ENCODE data around the gene ANKRD49. TPM values are rescaled to one million over a fixed set of nuclear protein-coding genes. Genes with fewer than 3 reads are reported as not detected.
A peak's percentile ranks its signal among the peaks of the same experiment; 100 is the strongest.

ANKRD49 gene
- polyA plus RNA-seq, 4 donors, result 23.9 to 31.9 (median 26.0) TPM

- DNase-seq (ENCODE audit: low read depth in 4 of 4, low spot score in 2 of 4), result no peak
Measured at GRCh38 chr11:94537031-94537600, 43.3 kb downstream of the ANKRD49 start.

GRCh38 chr11:94539420-94539819 is 45.6 kb downstream of the ANKRD49 start:
- DNase-seq (ENCODE audit: low read depth in 4 of 4, low spot score in 2 of 4), result no peak

GRCh38 chr11:94543695-94544645 is 50.2 kb downstream of the ANKRD49 start, which contains the start of gene FUT4:
Gene FUT4, plus strand, starts transcription at chr11:94543921. Its CDS starts 213 bp downstream, at chr11:94544134.
- peak; percentile 64 to 79 (median 68) for DNase-seq (ENCODE audit: low read depth in 4 of 4, low spot score in 2 of 4)

GRCh38 chr11:94544646-94545263 is 51.0 kb downstream of the ANKRD49 start:
- DNase-seq (ENCODE audit: low read depth in 4 of 4, low spot score in 2 of 4), result no peak

- no peak for DNase-seq (ENCODE audit: low read depth in 4 of 4, low spot score in 2 of 4)
Measured at GRCh38 chr11:94545264-94546161, 51.7 kb downstream of the ANKRD49 start.

GRCh38 chr11:94546162-94546470 is 52.3 kb downstream of the ANKRD49 start:
- no peak for DNase-seq (ENCODE audit: low read depth in 4 of 4, low spot score in 2 of 4)

GRCh38 chr11:94546886-94547285 is 53.1 kb downstream of the ANKRD49 start:
- no peak for DNase-seq (ENCODE audit: low read depth in 4 of 4, low spot score in 2 of 4)

GRCh38 chr11:94549146-94549545 is 55.4 kb downstream of the ANKRD49 start:
- DNase-seq (ENCODE audit: low read depth in 4 of 4, low spot score in 2 of 4), result no peak

Other genes with a start within 250 kb of the ANKRD49 start
- gene IZUMO1R, start 189.4 kb upstream of the ANKRD49 start, polyA plus RNA-seq (ENCODE audit: insufficient read length in 4 of 4), result under 1 TPM in 1 of 4 donors, not detected in 3; 0.22 TPM
- gene GPR83, start 92.6 kb upstream of the ANKRD49 start, polyA plus RNA-seq (ENCODE audit: insufficient read length in 4 of 4), result under 1 TPM; 0.54 to 0.92 (median 0.60) TPM
- 10 to 100 TPM; 21.9 to 33.6 (median 27.8) TPM for gene MRE11, start 140 bp upstream of the ANKRD49 start, polyA plus RNA-seq (ENCODE audit: insufficient read length in 4 of 4)
- gene C11orf97, start 18.5 kb downstream of the ANKRD49 start, polyA plus RNA-seq (ENCODE audit: insufficient read length in 4 of 4), result under 1 TPM in 1 of 4 donors, not detected in 3; 0.30 TPM
- gene FUT4, start 49.9 kb downstream of the ANKRD49 start, polyA plus RNA-seq (ENCODE audit: insufficient read length in 4 of 4), result 1 to 10 TPM; 5.5 to 6.0 (median 5.8) TPM
- gene PIWIL4, start 73.4 kb downstream of the ANKRD49 start, polyA plus RNA-seq (ENCODE audit: insufficient read length in 4 of 4), result 1 to 10 TPM; 2.5 to 5.4 (median 4.5) TPM

All from left renal cortex interstitium (tissue), 4 donors.